NCI-H187 treated with DMSO at 0.1 percent for 48 hours (cell line): ENCODE measurements around the gene ITGB6.
"Not testable (repeated sequence)": the region's sequence is repeated elsewhere in the genome, so short reads cannot be mapped to it uniquely, and the experiment has no call there.

Experiments
- DNase-seq: peaks from one replicate; lab custom pipeline; 2025; lab: John Stamatoyannopoulos, UW

ITGB6 gene

DNA sequence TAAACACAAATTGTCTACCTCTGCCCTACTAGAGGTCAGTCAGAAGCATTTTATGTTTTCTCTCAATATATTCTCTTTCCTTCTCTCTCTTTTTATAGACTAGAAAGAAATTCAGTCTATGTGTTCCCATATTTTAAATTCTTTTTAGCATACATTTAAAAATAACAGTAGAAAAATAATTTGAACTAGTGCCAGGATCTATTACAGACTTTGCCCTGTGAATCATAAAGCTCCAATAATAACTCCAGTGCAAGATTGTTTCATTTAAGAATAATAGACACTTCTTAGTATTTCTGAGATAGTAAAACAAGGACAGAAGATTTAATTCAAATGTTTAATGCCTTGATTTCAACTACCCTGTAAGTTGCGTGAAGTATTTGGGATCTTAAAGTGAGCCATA lies 60.1 kb downstream of the ITGB6 start:
- DNase-seq, result no peak

DNA sequence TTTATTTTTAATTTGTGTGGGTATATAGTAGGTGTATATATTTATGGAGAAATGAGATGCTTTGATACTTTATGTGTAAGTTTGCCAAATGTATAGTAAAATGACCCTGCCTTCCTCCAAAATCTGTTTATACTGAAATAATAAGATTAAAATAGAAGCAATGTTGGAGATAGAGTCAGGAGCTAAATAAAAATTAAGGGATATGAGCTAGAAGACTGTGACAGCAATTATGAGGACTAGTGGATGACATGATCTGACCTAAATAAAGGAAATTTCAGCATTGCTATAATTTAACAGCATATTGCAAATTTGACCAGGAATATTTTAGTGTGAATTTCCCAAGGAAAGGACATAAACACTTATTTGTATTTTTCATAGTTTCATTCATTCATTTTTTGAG lies 60.7 kb downstream of the ITGB6 start:
- no peak for DNase-seq

DNA sequence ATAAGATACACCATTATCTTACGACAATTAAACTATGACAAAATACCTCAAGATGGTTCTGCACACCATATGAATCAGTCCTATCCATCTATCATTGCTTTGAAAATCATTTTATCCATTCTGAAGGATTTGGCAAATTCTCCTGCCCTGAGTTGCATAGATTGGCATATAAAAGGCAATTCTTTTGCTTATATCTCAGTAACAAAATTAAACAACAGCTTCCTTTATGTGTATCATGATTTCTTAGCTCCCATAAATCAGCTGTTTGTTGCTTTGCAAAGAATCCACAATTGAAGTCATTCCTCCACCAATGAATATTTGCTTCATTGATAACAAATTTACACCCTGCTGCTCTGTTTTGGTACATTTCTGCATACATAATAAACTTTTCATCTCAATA lies 61.7 kb downstream of the ITGB6 start:
- DNase-seq, result no peak

DNA sequence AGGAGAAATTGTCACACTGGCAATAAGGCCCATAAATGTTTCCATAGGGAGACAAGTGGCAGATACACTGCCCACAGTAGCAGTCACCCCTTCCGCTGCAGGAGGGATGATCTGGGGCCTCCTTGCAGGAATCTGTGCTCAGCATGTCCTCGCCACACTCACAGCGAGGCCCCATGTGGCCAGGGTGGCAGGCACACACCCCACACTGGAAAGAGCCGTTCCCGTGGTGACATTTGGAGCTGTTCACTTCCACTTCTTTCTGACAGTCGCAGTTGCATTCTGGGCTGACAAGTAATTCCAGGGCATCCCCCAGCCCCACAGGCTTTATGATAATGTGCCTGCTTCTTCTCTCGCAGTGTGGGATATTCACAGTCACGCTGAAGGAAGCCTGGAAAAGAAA lies 62.6 kb downstream of the ITGB6 start:
- DNase-seq, result no peak

DNA sequence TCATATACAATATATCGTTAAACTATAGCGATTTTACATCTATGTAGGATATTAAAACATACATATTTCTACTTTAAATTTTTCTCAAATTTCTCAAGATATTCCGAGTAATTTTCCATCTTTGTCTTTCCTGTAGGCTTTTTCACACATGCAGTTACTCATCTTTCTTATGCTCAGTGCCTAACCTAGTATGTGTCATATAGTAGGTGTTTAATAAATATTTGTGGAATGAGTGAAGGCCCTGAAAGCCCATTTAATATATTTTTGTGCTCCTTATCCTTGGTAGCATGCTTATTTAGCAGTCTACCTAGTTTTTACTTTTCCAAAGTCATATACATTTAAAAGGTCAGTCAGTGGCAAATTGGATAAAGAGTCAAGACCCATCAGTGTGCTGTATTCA lies 67.3 kb downstream of the ITGB6 start:
- DNase-seq, result no peak

DNA sequence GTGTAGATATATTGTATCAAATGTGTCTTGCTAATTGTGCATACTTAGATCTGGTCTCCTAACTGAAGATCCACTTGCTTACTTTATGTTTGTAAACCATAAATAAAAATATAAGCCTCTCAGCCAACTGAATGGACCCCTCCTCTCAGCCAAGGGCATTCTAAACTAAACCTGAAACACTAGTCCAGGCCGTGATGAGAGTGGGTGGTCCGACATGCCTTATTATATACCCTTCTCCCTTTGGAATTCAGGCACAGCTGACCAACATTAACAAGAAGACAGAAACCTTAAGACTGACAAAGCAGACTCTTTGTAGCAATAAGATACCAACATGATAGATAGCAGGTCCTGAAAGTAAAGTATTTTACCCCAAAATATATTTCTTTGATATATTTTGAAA lies 73.3 kb downstream of the ITGB6 start:
- no peak for DNase-seq

DNA sequence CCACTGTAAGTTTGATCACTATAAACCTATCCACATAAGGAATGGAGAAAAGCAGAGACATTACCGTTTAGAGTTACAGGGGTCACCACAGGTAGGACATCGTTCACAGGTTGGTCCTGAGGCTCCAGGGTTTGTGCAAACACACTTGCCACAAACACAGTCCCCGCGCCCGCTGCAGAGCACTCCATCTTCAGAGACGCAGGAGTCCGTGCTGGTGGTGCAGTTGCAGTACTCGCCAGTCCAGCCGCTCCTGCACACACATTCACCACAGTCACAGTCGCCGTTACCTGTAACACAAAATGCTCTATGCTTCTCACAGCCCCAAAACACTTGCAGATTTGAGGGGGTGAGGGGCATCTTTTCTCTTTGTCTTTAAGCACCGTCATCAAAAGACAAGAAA lies 73.8 kb downstream of the ITGB6 start:
- no peak for DNase-seq

DNA sequence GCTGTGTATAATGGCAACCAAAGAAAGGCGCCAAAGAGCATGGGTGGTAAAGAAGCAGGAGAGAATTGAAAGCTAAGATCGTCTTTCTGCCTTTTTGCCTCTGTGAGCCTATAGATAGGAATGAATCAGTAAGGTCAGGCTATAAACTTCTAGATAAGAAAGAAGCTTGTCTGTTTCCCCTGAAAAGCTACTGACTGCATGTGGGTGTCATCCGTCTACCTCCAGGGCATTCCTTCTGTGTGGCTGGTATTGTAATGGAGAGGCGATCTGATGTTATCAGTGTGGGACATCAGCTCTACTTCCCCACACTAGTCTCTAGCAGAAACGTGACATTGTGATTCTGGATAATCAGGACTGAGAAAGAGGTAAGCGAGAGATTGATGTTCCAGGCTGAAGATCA lies 74.2 kb downstream of the ITGB6 start:
- DNase-seq, result no peak

DNA sequence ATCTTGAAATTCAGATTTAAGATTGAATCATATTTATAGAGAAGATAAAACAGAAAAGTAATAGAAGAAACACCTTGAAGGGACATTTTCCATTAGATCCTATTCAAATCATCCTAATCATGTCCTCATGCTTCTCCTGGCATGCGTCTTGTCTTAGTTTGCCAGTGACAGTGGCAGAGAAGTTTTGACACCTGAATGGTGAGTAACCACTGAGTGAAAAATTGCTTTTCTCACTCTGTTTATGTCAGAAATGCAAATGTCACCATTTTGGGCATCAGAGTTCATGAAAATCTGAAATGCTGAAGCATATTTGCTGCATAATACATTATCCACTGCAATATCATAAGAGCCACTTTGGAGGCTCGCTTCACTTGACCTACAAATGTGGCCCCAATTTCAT lies 74.7 kb downstream of the ITGB6 start:
- DNase-seq, result no peak

DNA sequence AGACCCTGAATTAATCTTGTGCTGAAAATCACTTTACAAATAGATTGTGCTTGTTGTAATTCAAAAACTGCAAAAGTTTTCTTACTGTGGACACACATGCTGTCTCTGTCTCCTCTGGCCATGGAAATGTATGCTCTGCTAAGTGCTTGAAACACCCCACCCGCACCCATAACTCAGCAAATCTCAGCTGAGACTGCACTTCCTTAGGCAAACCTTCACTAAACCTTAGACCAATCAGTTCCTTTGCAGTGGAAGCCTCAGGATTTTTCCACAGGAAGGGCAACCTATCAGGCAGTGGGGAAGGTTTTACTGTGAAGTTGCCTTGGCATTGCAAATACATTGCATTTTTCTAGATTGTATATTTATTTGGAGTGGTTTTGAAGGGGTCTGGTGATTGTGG lies 75.5 kb downstream of the ITGB6 start:
- no peak for DNase-seq

DNA sequence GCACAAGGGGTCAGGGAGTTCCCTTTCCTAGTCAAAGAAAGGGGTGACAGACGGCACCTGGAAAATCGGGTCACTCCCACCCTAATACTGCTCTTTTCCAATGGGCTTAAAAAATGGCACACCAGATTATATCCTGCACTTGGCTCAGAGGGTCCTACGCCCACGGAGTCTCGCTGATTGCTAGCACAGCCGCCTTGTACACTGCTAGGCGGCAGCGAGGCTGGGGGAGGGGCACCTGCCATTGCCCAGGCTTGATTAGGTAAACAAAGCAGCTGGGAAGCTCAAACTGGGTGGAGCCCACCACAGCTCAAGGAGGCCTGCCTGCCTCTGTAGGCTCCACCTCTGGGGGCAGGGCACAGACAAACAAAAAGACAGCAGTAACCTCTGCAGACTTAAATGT lies 85.4 kb downstream of the ITGB6 start:
- DNase-seq, result not testable (repeated sequence)

DNA sequence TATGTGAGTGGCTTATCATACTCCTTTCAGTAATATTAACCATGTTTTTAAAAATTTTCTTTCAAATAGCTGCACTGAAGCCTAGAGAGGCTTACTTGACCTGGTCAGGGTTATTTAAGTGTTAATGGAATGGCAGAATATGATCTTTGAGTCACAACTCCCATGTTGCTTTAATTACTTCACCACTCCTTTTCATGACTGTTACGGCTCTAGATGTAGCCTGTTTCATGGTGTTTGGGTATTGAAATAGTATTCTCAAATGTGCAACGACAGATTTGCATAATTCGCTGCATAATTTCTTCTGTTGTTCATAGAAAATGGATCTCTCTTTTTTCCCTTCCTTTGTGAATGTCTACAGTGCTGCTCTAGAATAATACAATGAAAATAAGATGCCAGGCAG lies 86.1 kb downstream of the ITGB6 start:
- no peak for DNase-seq

DNA sequence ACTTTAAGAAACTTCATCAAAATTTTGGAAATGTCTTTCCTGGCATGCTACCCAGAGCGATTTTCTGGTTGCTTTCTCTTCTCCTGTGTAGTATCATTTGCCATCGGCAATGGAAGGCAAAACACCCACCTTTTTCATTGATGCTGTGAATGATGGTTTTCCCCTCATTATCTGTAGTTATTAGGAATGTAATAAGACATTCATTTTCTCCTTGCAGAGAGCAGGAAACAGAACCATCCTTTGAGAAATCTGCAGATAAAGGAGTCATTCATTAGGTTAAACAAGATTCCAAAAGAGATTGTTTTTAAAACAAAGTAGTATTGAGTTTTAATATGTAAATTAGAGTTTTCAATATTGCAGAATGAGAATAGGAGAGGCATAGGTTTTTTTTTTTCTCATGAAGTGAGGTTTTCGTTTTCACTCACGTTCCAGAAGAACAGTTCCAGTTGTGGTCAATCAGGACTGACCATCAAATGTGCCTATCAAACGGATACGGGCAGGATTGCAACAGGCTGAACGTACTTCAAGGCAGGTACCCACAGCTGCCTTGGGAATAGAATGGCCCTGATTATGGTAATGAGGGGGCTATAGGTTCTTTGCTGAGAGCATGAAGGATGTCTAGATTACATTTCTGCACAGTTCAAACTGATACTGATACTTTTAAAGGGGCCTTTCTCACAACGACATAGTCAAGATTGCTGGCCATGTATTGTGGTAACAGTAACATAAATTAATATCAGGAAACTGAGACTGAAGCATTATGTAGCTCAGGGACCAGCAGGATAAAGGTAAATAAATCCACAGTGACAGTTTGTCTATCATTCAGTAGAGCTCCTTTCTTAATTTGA lies 87.9 kb downstream of the ITGB6 start:
- no peak for DNase-seq

DNA sequence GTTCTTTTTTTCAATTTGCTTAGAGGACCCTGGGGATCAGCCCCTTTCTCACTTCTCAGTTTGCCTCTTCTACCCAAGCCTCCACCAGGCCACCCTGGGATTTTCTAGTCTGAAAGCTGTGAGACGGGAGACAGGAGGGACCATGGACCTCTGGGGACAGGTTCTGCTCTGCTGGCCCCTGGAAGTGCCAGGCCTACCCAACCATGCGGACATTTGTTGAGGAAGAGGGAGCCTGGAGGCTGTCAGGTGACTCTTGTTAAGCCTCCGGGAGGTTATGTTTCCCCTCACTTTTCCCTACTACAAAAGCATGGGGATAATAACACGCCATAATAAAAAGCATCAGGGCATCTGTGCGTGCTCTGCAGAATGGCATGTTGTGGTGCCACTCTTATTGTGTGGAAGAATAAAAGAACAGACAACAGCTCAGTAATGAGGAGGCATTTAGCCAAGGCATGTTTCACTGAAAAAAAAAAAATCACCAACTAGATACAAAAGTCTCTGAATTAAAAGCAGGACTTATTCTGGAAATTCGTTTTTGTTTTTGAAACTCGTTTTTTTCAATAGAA lies 89.3 kb downstream of the ITGB6 start:
- DNase-seq, result no peak

DNA sequence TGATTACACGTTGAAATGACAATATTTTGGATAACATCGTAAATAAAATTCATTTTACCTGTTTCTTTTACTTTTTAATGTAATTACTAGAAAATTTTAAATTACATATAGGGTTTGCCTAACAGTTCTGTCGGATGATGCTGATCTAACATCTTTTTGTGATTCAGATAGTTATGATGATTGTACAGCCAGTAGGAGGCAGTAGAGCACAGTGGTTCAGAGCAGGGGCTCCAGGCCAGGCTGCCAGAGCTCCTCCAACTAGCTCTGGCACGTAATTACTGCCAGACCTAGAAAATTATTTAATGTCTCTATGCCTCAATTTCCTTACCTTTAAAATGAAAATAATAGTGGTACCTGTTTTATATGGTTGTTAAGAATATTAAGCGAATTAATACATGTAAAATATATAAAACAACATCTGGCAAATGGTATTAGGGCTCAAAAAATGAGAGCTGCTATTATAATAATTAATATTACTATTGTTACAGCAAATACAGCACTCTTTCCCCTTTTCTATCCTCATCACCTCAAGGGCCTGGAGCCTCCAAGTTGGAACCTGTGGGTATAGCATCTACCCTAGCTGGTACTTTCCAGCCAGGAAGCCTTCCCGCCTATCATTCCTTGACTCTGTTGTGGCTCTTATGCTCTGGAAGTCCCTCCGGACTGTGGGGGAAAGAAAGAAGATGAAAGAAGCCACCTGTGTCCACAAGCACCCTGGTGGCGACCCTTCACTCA lies 90.0 kb downstream of the ITGB6 start:
- DNase-seq, result no peak

DNA sequence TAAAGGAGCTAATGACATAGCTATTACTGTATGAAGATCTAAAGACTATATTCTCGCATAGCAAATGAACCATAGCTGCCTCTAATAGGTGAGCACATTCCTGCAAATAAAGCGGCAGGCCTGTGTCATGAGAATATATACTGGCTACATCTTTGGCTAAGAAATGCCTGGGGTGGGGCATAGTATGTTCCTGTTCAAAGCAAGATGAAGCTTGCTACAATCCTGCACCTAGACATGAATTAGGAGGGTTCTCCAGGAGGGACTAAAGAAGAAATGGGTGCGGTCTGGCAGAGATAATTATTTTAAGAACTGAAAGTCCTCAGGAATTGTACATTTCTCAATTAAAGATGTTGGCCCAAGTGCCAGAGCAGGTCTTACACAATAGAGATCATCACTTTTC lies 90.8 kb downstream of the ITGB6 start:
- DNase-seq, result no peak

DNA sequence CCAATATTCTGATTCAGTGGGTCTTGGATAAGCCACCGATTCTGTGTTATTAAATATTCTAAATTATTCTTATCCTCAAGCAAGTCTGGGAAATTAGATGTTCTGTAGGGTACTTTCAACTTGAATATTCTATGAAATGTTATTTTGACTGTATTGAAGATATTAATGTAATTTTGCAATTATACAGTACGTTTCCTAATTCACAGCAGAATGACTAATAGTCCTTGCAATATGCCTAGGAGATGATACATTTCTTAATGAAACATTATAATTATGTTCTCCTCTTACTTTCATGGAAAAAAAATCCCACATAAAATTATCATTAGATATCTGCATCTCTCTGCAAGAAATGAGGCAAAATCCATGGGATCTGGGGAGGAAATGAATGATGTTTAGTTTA lies 91.4 kb downstream of the ITGB6 start:
- no peak for DNase-seq

DNA sequence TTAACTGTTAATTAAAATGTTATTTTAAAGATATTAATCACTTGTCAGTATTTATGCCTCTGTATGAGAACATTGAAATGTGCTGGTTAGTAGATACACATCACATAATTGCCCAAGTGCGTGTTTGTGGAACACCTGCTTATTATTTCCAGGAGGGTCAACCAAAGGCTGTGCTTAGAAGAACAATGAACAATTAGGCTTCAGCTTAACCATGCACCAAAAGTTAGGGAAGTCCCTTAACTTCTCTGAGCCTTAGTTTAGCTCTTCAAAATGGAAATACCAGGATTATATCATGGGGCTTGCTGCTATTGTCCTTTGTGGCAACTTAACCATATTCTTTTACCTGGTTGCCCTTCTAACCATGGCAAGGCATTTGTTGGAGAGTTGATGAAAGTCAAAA lies 94.7 kb downstream of the ITGB6 start:
- DNase-seq, result no peak

DNA sequence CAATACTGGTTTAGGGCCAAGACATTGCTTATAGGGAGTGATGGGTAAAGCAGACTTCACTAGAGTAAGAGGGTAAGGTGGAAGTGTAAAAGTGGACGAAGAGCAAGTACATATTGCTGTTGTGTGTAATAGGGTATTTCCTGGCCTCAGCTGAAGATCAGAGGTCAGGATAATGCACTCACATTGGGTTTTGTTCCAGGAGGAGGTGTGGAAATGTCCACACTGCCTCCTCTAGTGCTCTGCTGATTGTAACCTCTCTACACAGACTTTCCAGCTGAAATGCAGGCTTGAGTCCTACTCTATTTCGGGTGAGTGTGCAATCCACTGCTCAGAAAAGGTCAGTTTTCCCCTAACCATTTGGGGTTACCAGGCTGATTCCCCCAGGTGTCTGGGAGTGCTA lies 96.0 kb downstream of the ITGB6 start:
- no peak for DNase-seq

DNA sequence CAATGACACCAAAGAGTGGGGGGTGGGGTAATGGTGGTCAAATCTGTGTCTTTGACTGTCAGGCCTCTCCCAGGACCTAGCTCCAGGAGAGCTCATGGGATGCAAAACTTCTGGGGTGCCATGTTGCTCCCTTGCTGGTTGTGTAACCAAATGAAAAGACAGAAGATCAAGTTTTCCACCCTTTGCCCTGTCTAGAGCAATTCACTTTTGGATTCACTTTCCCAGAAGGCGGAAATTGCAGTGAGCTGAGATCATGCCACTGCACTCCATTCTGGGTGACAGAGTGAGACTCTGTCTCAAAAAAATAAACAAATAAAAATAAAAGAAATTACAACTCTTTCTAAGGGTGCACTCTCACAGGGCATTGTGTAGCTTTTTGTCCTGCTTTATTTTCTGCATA lies 102.7 kb downstream of the ITGB6 start:
- DNase-seq, result no peak

DNA sequence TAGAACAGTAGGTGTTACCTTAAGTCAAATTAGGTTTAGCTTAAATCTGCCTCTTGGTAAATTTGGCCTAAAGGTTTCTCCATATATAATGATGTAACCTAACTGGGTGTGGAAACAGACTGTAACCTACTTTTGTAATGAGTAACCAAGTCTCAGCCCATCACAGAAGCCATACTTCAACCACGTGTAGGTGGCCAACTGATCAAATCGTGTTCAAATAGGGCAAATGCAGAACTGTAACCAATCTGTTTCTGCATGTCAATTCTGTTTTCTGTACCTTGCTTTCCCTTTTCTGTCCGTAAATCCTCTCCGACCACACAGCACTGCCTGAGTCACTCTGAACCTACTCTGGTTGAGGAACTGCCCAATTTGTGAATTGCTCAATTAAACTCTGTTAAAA lies 103.7 kb downstream of the ITGB6 start:
- DNase-seq, result no peak

DNA sequence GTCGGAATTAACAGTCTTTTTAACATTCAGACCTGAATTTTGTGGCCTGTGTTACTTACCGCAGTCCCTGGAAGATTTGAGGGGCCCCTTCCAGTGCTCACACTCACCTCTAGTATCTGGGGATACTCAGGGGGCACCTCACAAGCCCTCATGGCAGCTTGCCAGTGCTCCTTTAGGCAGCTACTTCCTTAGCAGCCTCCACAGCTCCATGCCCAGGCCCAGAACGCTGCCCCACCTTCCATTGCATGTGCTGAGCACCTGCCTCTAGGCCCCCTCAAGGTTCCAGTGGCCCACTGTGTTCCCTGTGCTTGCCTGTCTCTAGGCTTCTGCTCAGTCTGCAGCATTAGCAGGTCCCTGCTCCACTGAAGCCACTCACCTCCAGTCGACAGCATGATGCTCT lies 107.6 kb downstream of the ITGB6 start:
- no peak for DNase-seq

DNA sequence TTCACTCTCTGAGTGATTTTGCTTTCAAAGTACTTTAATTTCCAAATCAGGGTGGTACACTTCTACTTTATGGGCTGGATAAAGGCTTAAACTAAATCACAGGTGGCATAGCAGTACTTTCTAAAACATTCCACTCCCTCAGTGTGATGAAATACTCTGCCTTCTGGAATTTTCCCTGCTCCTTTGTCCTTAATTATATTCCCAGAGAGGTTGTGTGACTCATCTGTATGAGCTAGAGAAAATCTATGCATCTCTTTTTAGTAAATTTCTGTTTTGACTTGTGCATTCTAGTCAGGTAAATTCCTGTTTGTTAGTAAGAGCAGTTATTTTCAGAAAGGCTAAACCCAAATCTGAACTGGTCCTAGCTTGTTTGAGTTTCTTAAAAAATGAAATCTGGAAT lies 108.7 kb downstream of the ITGB6 start:
- no peak for DNase-seq
